EH (cell line): ENCODE results near the gene CCL14.
"Not testable (repeated sequence)": the region's sequence is repeated elsewhere in the genome, so short reads cannot be mapped to it uniquely, and the experiment has no call there.

Experiments
- DNase-seq: peaks from one replicate; pipeline ENCODE4 v3.0.0-alpha.2; 2015; ENCODE audit warnings: low read depth

Gene CCL14

GRCh38 chr17:35942588-35943186 lies 43.8 kb downstream of the CCL14 start:
- DNase-seq, result peak; percentile 4

- DNase-seq, result not testable (repeated sequence)
These were observed 48.0 kb downstream of the CCL14 start for GRCh38 chr17:35938492-35938891.

GRCh38 chr17:35936063-35936462 lies 50.5 kb downstream of the CCL14 start:
- no peak for DNase-seq

GRCh38 chr17:35934760-35935159 lies 51.8 kb downstream of the CCL14 start:
- DNase-seq, result no peak
